Measurements from ENCODE around the gene MOAP1.

GRCh38 chr14:93231129-93231979 is 46.7 kb upstream of the MOAP1 start:
- TF ChIP-seq CTCF (IDR thresholded peaks at IDR 0.05) (no peak), POLR2A (IDR thresholded peaks at IDR 0.05) (no peak)
